HEK293 (cell line): ENCODE results near the gene AP3S2.
A peak's percentile ranks its signal among the peaks of the same experiment; 100 is the strongest.

ENCODE experiments used
- CTCF ChIA-PET: fragments of 350-600 bp; formaldehyde crosslinking; extraction: SDS; loops from one replicate; lab custom pipeline; 2021; ENCODE audit warnings: antibody characterized with exemption; lab: Yijun Ruan, JAX
- POLR2A ChIA-PET: fragments of 300-600 bp; formaldehyde crosslinking; extraction: SDS; loops from one replicate; lab custom pipeline; 2020; ENCODE audit warnings: antibody characterized with exemption, inconsistent platforms; lab: Yijun Ruan, JAX
- H3K27ac ChIP-seq: fragments of 200-500 bp; sonication (Bioruptor generic); 2 replicates; pipeline ENCODE4 v1.5.1; 2014; ENCODE audit warnings: low read depth, low read length, control low read depth, inconsistent platforms; ENCODE audit errors: extremely low read depth
- H3K36me3 ChIP-seq, 2 experiments: fragments of 200-500 bp in 1 of 2; sonication (Bioruptor generic) in 1 of 2; 1 replicate in 1 of 2; 2 replicates in 1 of 2; pipeline ENCODE4 v1.5.1; 2014 to 2017; ENCODE audit warnings: inconsistent platforms in 2 of 2, low read length in 2 of 2; ENCODE audit not compliant: control insufficient read depth in 2 of 2, insufficient read depth in 1 of 2
- H3K4me1 ChIP-seq: fragments of 200-500 bp; sonication (Bioruptor generic); 2 replicates; pipeline ENCODE4 v1.5.1; 2014; ENCODE audit warnings: mild to moderate bottlenecking, low read length, inconsistent platforms; ENCODE audit not compliant: control insufficient read depth, insufficient read depth
- H3K4me3 ChIP-seq: 2 replicates; pipeline ENCODE4 v1.5.1; 2011; ENCODE audit warnings: low read depth, mild to moderate bottlenecking, control low read depth, low read length, moderate library complexity
- H3K9me3 ChIP-seq: fragments of 200-500 bp; sonication (Bioruptor generic); 2 replicates; pipeline ENCODE4 v1.5.1; 2014; ENCODE audit warnings: low read depth, low read length, inconsistent platforms; ENCODE audit not compliant: control insufficient read depth, insufficient read depth
- KLF10 ChIP-seq: fragments of 450-650 bp; IDR thresholded peaks from 2 replicates; pipeline ENCODE4 v1.5.1; 2018; ENCODE audit warnings: missing biosample characterization, mild to moderate bottlenecking, missing genetic modification characterization
- PRDM10 ChIP-seq: fragments of 450-650 bp; formaldehyde crosslinking; IDR thresholded peaks from 2 replicates; pipeline ENCODE4 v1.5.1; 2016; ENCODE audit warnings: missing biosample characterization, missing genetic modification characterization
- SCRT2 ChIP-seq: fragments of 450-650 bp; formaldehyde crosslinking; IDR thresholded peaks from 2 replicates; pipeline ENCODE4 v1.5.1; 2016; ENCODE audit warnings: missing biosample characterization, missing genetic modification characterization
- ZEB2 ChIP-seq: fragments of 450-650 bp; formaldehyde crosslinking; IDR thresholded peaks from 2 replicates; pipeline ENCODE4 v1.5.1; 2016; ENCODE audit warnings: missing biosample characterization, missing genetic modification characterization
- ZFP37 ChIP-seq: fragments of 450-650 bp; formaldehyde crosslinking; IDR thresholded peaks from 2 replicates; pipeline ENCODE4 v1.5.1; 2016; ENCODE audit warnings: missing biosample characterization, missing genetic modification characterization
- ZNF121 ChIP-seq: fragments of 450-650 bp; formaldehyde crosslinking; IDR thresholded peaks from 2 replicates; pipeline ENCODE4 v1.5.1; 2016; ENCODE audit warnings: missing biosample characterization, missing genetic modification characterization
- ZNF133 ChIP-seq: fragments of 450-650 bp; formaldehyde crosslinking; IDR thresholded peaks from 2 replicates; pipeline ENCODE4 v1.5.1; 2016; ENCODE audit warnings: missing biosample characterization, missing genetic modification characterization
- ZNF211 ChIP-seq: fragments of 450-650 bp; formaldehyde crosslinking; IDR thresholded peaks from 2 replicates; pipeline ENCODE4 v1.5.1; 2016; ENCODE audit warnings: low read depth, missing biosample characterization, missing genetic modification characterization
- ZNF24 ChIP-seq: fragments of 450-650 bp; formaldehyde crosslinking; IDR thresholded peaks from 2 replicates; pipeline ENCODE4 v1.5.1; 2016; ENCODE audit warnings: missing biosample characterization, missing genetic modification characterization
- ZNF529 ChIP-seq: fragments of 450-650 bp; formaldehyde crosslinking; IDR thresholded peaks from 2 replicates; pipeline ENCODE4 v1.5.1; 2017; ENCODE audit warnings: missing genetic modification characterization, missing biosample characterization; ENCODE audit not compliant: insufficient replicate concordance
- ZNF600 ChIP-seq: fragments of 450-650 bp; formaldehyde crosslinking; IDR thresholded peaks from 2 replicates; pipeline ENCODE4 v1.5.1; 2016; ENCODE audit warnings: missing biosample characterization, missing genetic modification characterization
- ZNF645 ChIP-seq: fragments of 450-650 bp; formaldehyde crosslinking; IDR thresholded peaks from 2 replicates; pipeline ENCODE4; 2016; ENCODE audit warnings: missing biosample characterization, missing genetic modification characterization
- ZNF701 ChIP-seq: fragments of 450-650 bp; formaldehyde crosslinking; IDR thresholded peaks from 2 replicates; pipeline ENCODE4 v1.5.1; 2016; ENCODE audit warnings: missing biosample characterization, missing genetic modification characterization
- ZSCAN4 ChIP-seq: fragments of 450-650 bp; formaldehyde crosslinking; IDR thresholded peaks from 2 replicates; pipeline ENCODE4 v1.5.1; 2017; ENCODE audit warnings: missing biosample characterization, missing genetic modification characterization
- TF ChIP-seq, protein P1 (sequence below): fragments of 450-650 bp; formaldehyde crosslinking; IDR thresholded peaks from 2 replicates; pipeline ENCODE4 v1.5.1; 2016; ENCODE audit warnings: missing biosample characterization, missing genetic modification characterization
- TF ChIP-seq, protein P2 (sequence below): fragments of 450-650 bp; formaldehyde crosslinking; conservative IDR thresholded peaks from 2 replicates; pipeline ENCODE4 v1.5.1; 2016; ENCODE audit warnings: low read depth, missing biosample characterization, missing genetic modification characterization

AP3S2 gene

GRCh38 chr15:89928421-89928820, 34.6 kb upstream of the AP3S2 start:
- CTCF ChIA-PET, result interaction anchor here (1.0 kb wide), 1 partner anchor 44 kb away, joined by 4 read pairs; no protein-coding TSS in a partner anchor
- no peaks in the 10 kb centered on the region for H3K36me3 ChIP-seq
- H3K27ac ChIP-seq, result no peak overlapping the region
- no peak overlapping the region for H3K4me3 ChIP-seq
- H3K4me1 ChIP-seq, result no peaks in the 10 kb centered on the region
- POLR2A ChIA-PET, result interaction anchor here (0.6 kb wide), 1 partner anchor 35 kb away, joined by 6 read pairs; the partner anchor contains the start of gene AP3S2
- TF ChIP-seq ZSCAN4, result no peak
- TF ChIP-seq, protein P1, sequence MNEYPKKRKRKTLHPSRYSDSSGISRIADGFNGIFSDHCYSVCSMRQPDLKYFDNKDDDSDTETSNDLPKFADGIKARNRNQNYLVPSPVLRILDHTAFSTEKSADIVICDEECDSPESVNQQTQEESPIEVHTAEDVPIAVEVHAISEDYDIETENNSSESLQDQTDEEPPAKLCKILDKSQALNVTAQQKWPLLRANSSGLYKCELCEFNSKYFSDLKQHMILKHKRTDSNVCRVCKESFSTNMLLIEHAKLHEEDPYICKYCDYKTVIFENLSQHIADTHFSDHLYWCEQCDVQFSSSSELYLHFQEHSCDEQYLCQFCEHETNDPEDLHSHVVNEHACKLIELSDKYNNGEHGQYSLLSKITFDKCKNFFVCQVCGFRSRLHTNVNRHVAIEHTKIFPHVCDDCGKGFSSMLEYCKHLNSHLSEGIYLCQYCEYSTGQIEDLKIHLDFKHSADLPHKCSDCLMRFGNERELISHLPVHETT (tag by site-specific recombination), result no peak
- no peak for TF ChIP-seq ZFP37 (tag by site-specific recombination)
- TF ChIP-seq ZNF529 (tag by site-specific recombination), result no peak
- TF ChIP-seq ZNF701 (tag by site-specific recombination), result no peak
- no peak for TF ChIP-seq KLF10 (tag by site-specific recombination)
- TF ChIP-seq ZNF133 (tag by site-specific recombination), result no peak
- no peak for TF ChIP-seq ZNF211 (tag by site-specific recombination)
- no peak for TF ChIP-seq ZNF645
- TF ChIP-seq ZNF600 (tag by site-specific recombination), result no peak
- no peak for TF ChIP-seq ZNF24 (tag by site-specific recombination)
- no peak for TF ChIP-seq SCRT2
- no peak for TF ChIP-seq ZEB2 (tag by site-specific recombination)
- no peak for TF ChIP-seq PRDM10
- no peaks in the 10 kb centered on the region for H3K9me3 ChIP-seq

DNA sequence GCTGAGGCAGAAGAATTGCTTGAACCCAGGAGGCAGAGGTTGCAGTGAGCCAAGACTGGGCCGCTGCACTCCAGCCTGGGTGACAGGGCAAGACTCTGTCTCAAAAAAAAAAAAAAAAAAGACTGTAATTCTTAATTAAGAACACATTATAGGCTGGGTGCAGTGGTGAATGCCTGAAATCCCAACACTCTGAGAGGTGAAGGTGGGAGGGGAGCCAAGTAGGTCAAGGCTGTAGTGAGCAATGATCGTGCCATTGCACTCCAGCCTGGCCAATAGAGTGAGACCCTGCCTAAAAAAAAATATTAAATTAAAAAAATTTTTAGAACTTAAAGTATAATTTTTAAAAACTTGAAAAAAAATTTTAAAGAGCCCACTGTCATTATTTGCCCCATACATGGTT, 32.4 kb upstream of the AP3S2 start:
- Histone ChIP-seq H3K27ac (no peak overlapping the region), H3K4me1 (no peaks in the 10 kb centered on the region), H3K36me3 (no peaks in the 10 kb centered on the region), H3K4me3 (no peak overlapping the region), H3K9me3 (no peaks in the 10 kb centered on the region)
- TF ChIP-seq ZNF121 (tag by site-specific recombination), result peak; percentile 32; the same call in 1 of the 2 replicates
- TF ChIP-seq, protein P2, sequence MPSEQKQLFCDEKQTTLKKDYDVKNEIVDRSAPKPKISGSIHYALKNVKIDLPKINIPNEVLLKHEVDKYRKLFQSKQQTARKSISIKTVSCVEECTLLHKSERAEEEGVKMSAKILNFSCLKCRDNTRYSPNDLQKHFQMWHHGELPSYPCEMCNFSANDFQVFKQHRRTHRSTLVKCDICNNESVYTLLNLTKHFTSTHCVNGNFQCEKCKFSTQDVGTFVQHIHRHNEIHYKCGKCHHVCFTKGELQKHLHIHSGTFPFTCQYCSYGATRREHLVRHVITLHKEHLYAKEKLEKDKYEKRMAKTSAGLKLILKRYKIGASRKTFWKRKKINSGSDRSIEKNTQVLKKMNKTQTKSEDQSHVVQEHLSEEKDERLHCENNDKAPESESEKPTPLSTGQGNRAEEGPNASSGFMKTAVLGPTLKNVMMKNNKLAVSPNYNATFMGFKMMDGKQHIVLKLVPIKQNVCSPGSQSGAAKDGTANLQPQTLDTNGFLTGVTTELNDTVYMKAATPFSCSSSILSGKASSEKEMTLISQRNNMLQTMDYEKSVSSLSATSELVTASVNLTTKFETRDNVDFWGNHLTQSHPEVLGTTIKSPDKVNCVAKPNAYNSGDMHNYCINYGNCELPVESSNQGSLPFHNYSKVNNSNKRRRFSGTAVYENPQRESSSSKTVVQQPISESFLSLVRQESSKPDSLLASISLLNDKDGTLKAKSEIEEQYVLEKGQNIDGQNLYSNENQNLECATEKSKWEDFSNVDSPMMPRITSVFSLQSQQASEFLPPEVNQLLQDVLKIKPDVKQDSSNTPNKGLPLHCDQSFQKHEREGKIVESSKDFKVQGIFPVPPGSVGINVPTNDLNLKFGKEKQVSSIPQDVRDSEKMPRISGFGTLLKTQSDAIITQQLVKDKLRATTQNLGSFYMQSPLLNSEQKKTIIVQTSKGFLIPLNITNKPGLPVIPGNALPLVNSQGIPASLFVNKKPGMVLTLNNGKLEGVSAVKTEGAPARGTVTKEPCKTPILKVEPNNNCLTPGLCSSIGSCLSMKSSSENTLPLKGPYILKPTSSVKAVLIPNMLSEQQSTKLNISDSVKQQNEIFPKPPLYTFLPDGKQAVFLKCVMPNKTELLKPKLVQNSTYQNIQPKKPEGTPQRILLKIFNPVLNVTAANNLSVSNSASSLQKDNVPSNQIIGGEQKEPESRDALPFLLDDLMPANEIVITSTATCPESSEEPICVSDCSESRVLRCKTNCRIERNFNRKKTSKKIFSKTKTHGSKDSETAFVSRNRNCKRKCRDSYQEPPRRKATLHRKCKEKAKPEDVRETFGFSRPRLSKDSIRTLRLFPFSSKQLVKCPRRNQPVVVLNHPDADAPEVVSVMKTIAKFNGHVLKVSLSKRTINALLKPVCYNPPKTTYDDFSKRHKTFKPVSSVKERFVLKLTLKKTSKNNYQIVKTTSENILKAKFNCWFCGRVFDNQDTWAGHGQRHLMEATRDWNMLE, result no peak
- ChIA-PET CTCF (interaction anchor here (0.6 kb wide), 2 partner anchors 33 to 49 kb away, joined by 3 to 4 read pairs; no protein-coding TSS in a partner anchor), POLR2A (no interaction called here)
